Esophagus (tissue), 2 donors: ENCODE measurements around the gene ADAM12. TPM values are rescaled to one million over a fixed set of nuclear protein-coding genes. Genes with fewer than 3 reads are reported as not detected.

ENCODE experiments used
- H3K27ac ChIP-seq, 2 donors: one replicate each; pipeline ENCODE4 v1.5.1; 2013; ENCODE audit warnings: low read depth in 2 of 2, mild to moderate bottlenecking in 2 of 2, inconsistent platforms in 1 of 2, low read length in 1 of 2, moderate library complexity in 1 of 2
- H3K27me3 ChIP-seq, 2 donors: one replicate each; pipeline ENCODE4 v1.6.1; 2013; ENCODE audit warnings: low read length in 2 of 2, control low read depth in 1 of 2, mild to moderate bottlenecking in 1 of 2; ENCODE audit not compliant: insufficient read depth in 2 of 2, control insufficient read depth in 1 of 2
- H3K36me3 ChIP-seq, 2 donors: one replicate each; pipeline ENCODE4 v1.6.1; 2013; ENCODE audit warnings: low read length in 1 of 2; ENCODE audit not compliant: control insufficient read depth in 2 of 2, insufficient read depth in 2 of 2
- H3K4me1 ChIP-seq, 2 donors: one replicate each; pipeline ENCODE4 v1.6.1; 2013; ENCODE audit warnings: low read length in 1 of 2; ENCODE audit not compliant: control insufficient read depth in 2 of 2, insufficient read depth in 2 of 2
- H3K4me3 ChIP-seq, 2 donors: one replicate each; pipeline ENCODE4 v1.5.1; 2013; ENCODE audit warnings: low read length in 2 of 2, mild to moderate bottlenecking in 2 of 2, low read depth in 1 of 2, moderate library complexity in 1 of 2
- H3K9me3 ChIP-seq, 2 donors: one replicate each; pipeline ENCODE4 v1.6.1; 2013; ENCODE audit warnings: mild to moderate bottlenecking in 2 of 2, low read depth in 1 of 2, low read length in 1 of 2, moderate library complexity in 1 of 2; ENCODE audit not compliant: control insufficient read depth in 2 of 2, insufficient read depth in 1 of 2
- WGBS, 2 donors: extraction: QIAGEN DNeasy Blood & Tissue Kit; methylation state at CpG; one replicate each; pipeline ENCODE4 v1.1.7; 2013; 5-methylcytosine and 5-hydroxymethylcytosine counted together
- polyA plus RNA-seq, 2 donors: library from polyadenylated mRNA; stranded (reverse); fragments of 200-250 nt; gene quantifications; one replicate each; pipeline ENCODE4 v1.2.3, GENCODE V29; 2013
- donor health status: healthy with polysubstance abuse.
- donor health status: Bipolar disorder and iron deficiency.

The ADAM12 gene
- polyA plus RNA-seq, 2 donors = under 0.01 to 0.06 TPM

DNA sequence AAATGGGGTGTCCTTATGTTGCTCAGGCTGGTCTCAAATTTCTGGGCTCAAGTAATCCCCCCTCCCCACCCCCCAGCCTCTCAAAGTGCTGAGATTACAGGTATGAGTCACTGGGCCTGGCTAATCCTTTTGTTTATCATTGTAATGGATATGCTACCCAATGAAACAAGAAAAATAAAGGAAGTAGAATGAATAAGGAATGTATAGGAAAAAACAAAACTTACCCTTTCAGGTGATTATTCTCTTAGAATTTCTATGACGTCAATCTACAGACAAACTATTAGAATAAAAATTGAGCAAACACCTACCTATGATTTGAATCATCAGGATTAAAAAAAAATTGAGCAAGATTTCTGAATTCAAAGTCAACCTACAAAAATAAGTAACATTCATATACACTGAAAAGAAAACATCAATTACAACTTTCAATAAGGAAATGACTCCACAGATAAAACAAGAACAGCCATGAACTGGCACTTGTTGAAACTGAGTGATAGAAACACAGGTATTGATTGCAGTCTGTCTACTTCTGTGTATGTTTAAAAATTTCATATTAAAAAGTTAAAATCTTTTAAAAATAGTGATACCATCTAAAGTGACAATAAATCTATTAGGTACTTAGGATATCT, 12.2 kb downstream of the ADAM12 start:
- Histone ChIP-seq H3K36me3 (no peaks in the 10 kb centered on the region), H3K4me1 (no peaks in the 10 kb centered on the region), H3K4me3 (no peak overlapping the region), H3K27ac (no peak overlapping the region), H3K9me3 (no peaks in the 10 kb centered on the region), H3K27me3 (no peaks in the 10 kb centered on the region)
- WGBS, 2 donors = 77 to 78% methylated on average over 1 of the region's 1 CpG

DNA sequence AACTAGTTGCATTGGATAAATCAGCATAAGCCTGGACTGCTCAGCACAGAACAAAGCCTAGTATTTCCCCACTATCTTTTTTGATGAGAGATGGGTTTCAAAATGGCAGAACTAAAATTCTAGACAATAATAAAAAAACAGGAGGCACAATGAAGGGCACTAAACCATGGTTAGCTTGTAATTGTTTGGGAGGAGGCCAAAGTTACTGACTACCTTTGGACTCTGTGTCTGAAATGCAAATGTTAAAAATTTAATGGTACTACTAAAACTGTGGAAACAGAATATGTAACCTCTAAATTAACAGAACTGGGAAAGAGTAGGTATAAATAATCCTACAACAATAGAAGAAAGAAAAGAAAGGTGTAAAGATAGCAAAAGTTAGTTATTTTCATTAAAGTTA, 13.0 kb downstream of the ADAM12 start:
- no peak overlapping the region for H3K27ac ChIP-seq
- no peaks in the 10 kb centered on the region for H3K9me3 ChIP-seq
- H3K27me3 ChIP-seq = no peaks in the 10 kb centered on the region
- no peaks in the 10 kb centered on the region for H3K4me1 ChIP-seq
- H3K4me3 ChIP-seq = no peak overlapping the region
- no peaks in the 10 kb centered on the region for H3K36me3 ChIP-seq

DNA sequence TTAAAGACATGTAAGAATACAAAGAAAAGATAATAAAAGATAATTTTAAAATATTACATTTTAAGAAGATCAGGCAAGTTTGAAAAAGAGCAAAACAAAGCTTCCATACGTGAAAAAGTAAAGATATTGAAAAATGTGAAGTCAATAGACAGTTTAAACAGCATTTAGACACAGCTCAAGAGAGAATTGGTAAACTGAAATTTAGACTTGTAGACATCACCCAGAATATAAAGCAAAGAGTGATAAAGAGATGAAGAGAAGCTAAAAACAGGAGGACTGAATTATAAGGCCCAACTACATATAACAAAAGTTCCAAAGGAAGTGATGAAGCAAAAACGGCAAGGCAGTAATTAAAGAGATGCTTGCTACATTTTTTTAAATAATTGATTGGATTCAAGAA, 13.8 kb downstream of the ADAM12 start:
- Histone ChIP-seq H3K27ac (no peak overlapping the region), H3K4me1 (no peaks in the 10 kb centered on the region), H3K36me3 (no peaks in the 10 kb centered on the region), H3K4me3 (no peak overlapping the region), H3K27me3 (no peaks in the 10 kb centered on the region), H3K9me3 (no peaks in the 10 kb centered on the region)
- WGBS, 2 donors = 79 to 85% methylated on average over 2 of the region's 2 CpGs

- H3K4me3 ChIP-seq = no peak overlapping the region
- H3K4me1 ChIP-seq = no peaks in the 10 kb centered on the region
- H3K27me3 ChIP-seq = no peaks in the 10 kb centered on the region
- no peaks in the 10 kb centered on the region for H3K36me3 ChIP-seq
- no peaks in the 10 kb centered on the region for H3K9me3 ChIP-seq
- 81 to 87% methylated on average over 1 of the region's 1 CpG for WGBS, 2 donors
- no peak overlapping the region for H3K27ac ChIP-seq
Observed at GRCh38 chr10:126373972-126374371, 14.3 kb downstream of the ADAM12 start.

DNA sequence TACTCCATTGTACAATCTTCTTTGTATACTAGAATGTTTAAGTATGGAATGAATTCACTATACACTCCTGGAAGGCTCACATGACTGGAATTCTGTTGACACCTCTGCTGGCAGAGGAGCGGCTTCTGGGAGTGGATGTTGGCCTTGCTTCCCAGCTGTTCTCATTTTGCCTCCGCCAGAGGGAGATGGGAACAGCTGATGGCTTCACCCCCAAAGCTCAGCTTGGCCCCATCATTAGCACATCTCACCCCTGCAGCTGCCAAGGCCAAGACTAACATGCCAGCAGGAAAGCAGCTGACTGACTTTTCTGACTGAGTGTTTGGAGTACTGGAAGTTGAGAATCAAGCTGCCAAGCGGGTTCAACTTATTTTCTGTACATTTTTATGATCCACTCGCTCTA, 15.1 kb downstream of the ADAM12 start:
- H3K36me3 ChIP-seq = no peaks in the 10 kb centered on the region
- H3K4me1 ChIP-seq = no peaks in the 10 kb centered on the region
- no peak overlapping the region for H3K4me3 ChIP-seq
- 66 to 74% methylated on average over 4 of the region's 4 CpGs for WGBS, 2 donors
- H3K27ac ChIP-seq = no peak overlapping the region
- H3K27me3 ChIP-seq = no peaks in the 10 kb centered on the region
- no peaks in the 10 kb centered on the region for H3K9me3 ChIP-seq

GRCh38 chr10:126372396-126372795, 15.9 kb downstream of the ADAM12 start:
- Histone ChIP-seq H3K27ac (no peak overlapping the region), H3K4me1 (no peaks in the 10 kb centered on the region), H3K9me3 (no peaks in the 10 kb centered on the region), H3K4me3 (no peak overlapping the region), H3K27me3 (no peaks in the 10 kb centered on the region), H3K36me3 (no peaks in the 10 kb centered on the region)
- WGBS, 2 donors = 39 to 48% methylated on average over 1 of the region's 1 CpG

DNA sequence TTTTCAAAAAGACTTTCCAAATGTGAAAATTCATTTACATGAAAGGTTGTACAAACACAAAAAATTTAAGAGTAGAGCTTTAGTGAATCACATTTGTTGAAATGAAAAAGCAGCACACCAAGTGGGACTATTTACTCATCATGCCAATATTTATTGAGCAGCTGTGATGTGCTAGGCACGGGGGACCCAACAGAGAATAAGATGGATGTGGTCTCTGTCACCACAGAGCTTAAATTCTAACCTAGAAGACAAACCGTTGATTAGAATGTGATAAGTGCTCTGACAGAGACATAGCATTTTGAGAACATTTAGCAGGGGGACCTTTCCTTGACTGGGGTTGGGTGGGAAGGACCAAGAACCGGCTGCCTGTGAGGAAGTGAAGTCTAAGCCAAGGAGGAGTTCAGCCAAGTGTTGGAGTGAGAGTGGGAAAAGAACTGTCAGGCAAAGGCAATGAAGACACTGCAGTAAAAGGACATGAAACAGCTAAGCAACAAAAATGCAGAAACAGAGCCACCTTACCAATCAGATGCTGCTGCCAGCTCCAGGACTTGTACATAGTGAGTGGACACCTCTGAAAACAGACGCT, 19.1 kb downstream of the ADAM12 start:
- 28 to 38% methylated on average over 4 of the region's 4 CpGs for WGBS, 2 donors
- no peak overlapping the region for H3K27ac ChIP-seq
- H3K36me3 ChIP-seq = no peaks in the 10 kb centered on the region
- no peaks in the 10 kb centered on the region for H3K4me1 ChIP-seq
- H3K4me3 ChIP-seq = no peak overlapping the region
- H3K27me3 ChIP-seq = no peaks in the 10 kb centered on the region
- no peaks in the 10 kb centered on the region for H3K9me3 ChIP-seq

GRCh38 chr10:126357169-126357568, 31.1 kb downstream of the ADAM12 start:
- peaks cover 3% of the 10 kb centered on the region in 2 donors for H3K9me3 ChIP-seq

DNA sequence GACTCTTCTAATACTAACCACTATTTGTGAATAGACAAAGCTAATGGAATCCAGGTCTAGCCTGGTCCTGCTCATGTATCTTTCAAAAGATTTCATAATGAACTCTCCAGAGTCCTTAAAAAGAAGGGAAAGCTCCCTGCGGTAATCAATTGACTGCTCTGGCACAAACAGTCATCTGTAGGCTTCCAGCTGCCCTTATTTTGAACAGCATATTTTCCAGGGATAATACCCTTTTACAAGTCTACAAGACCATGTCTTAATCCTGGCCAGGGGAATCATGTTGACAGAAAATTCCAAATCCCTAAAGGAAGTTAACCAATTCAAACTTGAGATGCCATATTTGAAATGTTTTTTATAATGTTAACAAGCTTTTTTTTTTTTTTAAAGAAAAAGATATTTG, 34.6 kb downstream of the ADAM12 start:
- H3K9me3 ChIP-seq = peaks cover 0 to 3% of the 10 kb centered on the region in 2 donors
- no peak overlapping the region for H3K27ac ChIP-seq
- H3K4me3 ChIP-seq = no peak overlapping the region
- H3K36me3 ChIP-seq = no peaks in the 10 kb centered on the region
- H3K4me1 ChIP-seq = no peaks in the 10 kb centered on the region
- H3K27me3 ChIP-seq = peaks cover 0 to 2% of the 10 kb centered on the region in 2 donors
- WGBS, 2 donors = 71 to 73% methylated on average over 1 of the region's 1 CpG

More at GRCh38 chr10:126357169-126357568, 31.1 kb downstream of the ADAM12 start:
- Histone ChIP-seq H3K27ac (no peak overlapping the region), H3K4me3 (no peak overlapping the region), H3K4me1 (no peaks in the 10 kb centered on the region), H3K27me3 (no peaks in the 10 kb centered on the region), H3K36me3 (no peaks in the 10 kb centered on the region)

DNA sequence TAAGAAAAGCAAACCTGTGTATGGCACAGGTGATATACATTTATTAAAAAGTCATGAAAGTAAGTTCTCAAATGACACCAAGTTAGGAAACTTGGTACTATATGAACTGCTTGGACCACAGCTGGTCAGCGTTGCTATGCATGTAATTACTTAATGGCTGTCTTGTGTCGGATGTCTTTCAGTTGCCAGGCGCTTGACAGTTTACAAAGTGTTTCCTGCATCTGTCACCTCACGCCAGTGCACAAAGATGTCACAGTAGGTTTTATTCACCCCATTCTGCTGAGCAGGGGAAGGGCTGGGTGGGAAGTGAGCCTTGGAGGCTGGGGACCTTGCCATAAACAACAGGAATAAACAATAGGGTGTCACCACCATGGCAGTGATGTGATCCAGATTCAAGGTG, 35.8 kb downstream of the ADAM12 start:
- peaks cover 0 to 2% of the 10 kb centered on the region in 2 donors for H3K27me3 ChIP-seq
- WGBS, 2 donors = 74 to 76% methylated on average over 4 of the region's 4 CpGs

More for the DNA sequence above, 35.8 kb downstream of the ADAM12 start:
- Histone ChIP-seq H3K9me3 (peaks cover 0 to 3% of the 10 kb centered on the region in 2 donors), H3K4me3 (no peak overlapping the region), H3K4me1 (no peaks in the 10 kb centered on the region), H3K36me3 (no peaks in the 10 kb centered on the region), H3K27ac (no peak overlapping the region)
